OCI-LY1 (cell line): ENCODE results near the gene DNAH17.

Source experiments
- H2AFZ ChIP-seq: fragments of 200-600 bp; sonication (generic), shearing (Covaris generic); 2 replicates; pipeline ENCODE4 v1.6.0; 2014; ENCODE audit warnings: antibody characterized with exemption, mild to moderate bottlenecking, low read length
- H3F3A ChIP-seq: fragments of 200-600 bp; sonication (generic), shearing (Covaris generic); 2 replicates; pipeline ENCODE4 v1.6.0; 2014; ENCODE audit warnings: mild to moderate bottlenecking, antibody characterized with exemption, low read length, moderate library complexity; ENCODE audit not compliant: insufficient read depth
- H3K27ac ChIP-seq: fragments of 200-600 bp; sonication (generic); 2 replicates; pipeline ENCODE4 v1.5.1; 2014; ENCODE audit warnings: low read length, mixed run types, mild to moderate bottlenecking, low read depth; ENCODE audit not compliant: poor library complexity, severe bottlenecking
- H3K27me3 ChIP-seq: fragments of 200-600 bp; sonication (generic); 2 replicates; pipeline ENCODE4 v1.6.0; 2014; ENCODE audit warnings: antibody characterized with exemption, mild to moderate bottlenecking, low read length, moderate library complexity; ENCODE audit not compliant: insufficient read depth
- H3K36me3 ChIP-seq: fragments of 200-600 bp; sonication (generic); 2 replicates; pipeline ENCODE4 v1.6.1; 2014; ENCODE audit warnings: mild to moderate bottlenecking, antibody characterized with exemption, low read length, moderate library complexity, mixed read lengths; ENCODE audit not compliant: insufficient read depth
- H3K4me1 ChIP-seq: fragments of 200-600 bp; sonication (generic); 2 replicates; pipeline ENCODE4 v1.5.1; 2014; ENCODE audit warnings: mild to moderate bottlenecking, low read length, moderate library complexity; ENCODE audit not compliant: insufficient read depth, severe bottlenecking
- H3K4me2 ChIP-seq: fragments of 200-600 bp; sonication (generic), shearing (Covaris generic); 2 replicates; pipeline ENCODE4 v1.6.1; 2014; ENCODE audit warnings: low read length
- H3K4me3 ChIP-seq: fragments of 200-600 bp; sonication (generic); 2 replicates; pipeline ENCODE4 v1.5.1; 2014; ENCODE audit warnings: low read length, low read depth, mild to moderate bottlenecking, mixed read lengths; ENCODE audit not compliant: poor library complexity, severe bottlenecking
- H3K79me2 ChIP-seq: fragments of 200-600 bp; shearing (Covaris generic); 2 replicates; pipeline ENCODE4 v1.6.1; 2016; ENCODE audit warnings: mixed run types, low read length, mixed read lengths; ENCODE audit not compliant: insufficient read depth
- H3K9ac ChIP-seq: fragments of 200-600 bp; sonication (generic), shearing (Covaris generic); 2 replicates; pipeline ENCODE4 v1.6.1; 2014; ENCODE audit warnings: mild to moderate bottlenecking, low read length, mixed read lengths
- H3K9me2 ChIP-seq: fragments of 200-600 bp; sonication (generic), shearing (Covaris generic); 2 replicates; pipeline ENCODE4 v1.6.1; 2014; ENCODE audit warnings: low read depth, mild to moderate bottlenecking, low read length, mixed read lengths
- H3K9me3 ChIP-seq: fragments of 200-600 bp; shearing (Covaris generic); 2 replicates; pipeline ENCODE4 v1.6.1; 2014; ENCODE audit warnings: low read length, mixed read lengths
- H4K20me1 ChIP-seq: fragments of 200-600 bp; sonication (generic), shearing (Covaris generic); 2 replicates; pipeline ENCODE4 v1.6.0; 2016; ENCODE audit warnings: mild to moderate bottlenecking, low read length; ENCODE audit not compliant: insufficient read depth
- EZH2 ChIP-seq: fragments of 200-600 bp; sonication (generic), shearing (Covaris generic); IDR thresholded peaks from 2 replicates; pipeline ENCODE4 v1.8.0; 2017; ENCODE audit warnings: borderline replicate concordance, mixed run types, mild to moderate bottlenecking, antibody characterized with exemption, low read length, moderate library complexity, mixed read lengths
- TF ChIP-seq, protein P1 (sequence below): fragments of 200-600 bp; sonication (generic), shearing (Covaris generic); IDR thresholded peaks from 2 replicates; pipeline ENCODE4 v1.5.1; 2017; ENCODE audit warnings: mild to moderate bottlenecking, antibody characterized with exemption, low read length, moderate library complexity, mixed read lengths

DNAH17 gene

GRCh38 chr17:78474614-78475146 is 102.5 kb downstream of the DNAH17 start:
- no peaks in the 10 kb centered on the region for H3K36me3 ChIP-seq
- H3F3A ChIP-seq = no peaks in the 10 kb centered on the region
- no peaks in the 10 kb centered on the region for H4K20me1 ChIP-seq
- H3K9me2 ChIP-seq = no peaks in the 10 kb centered on the region
- peaks cover 13% of the 10 kb centered on the region; the same call in 1 of the 2 replicates for H3K27me3 ChIP-seq
- H3K9ac ChIP-seq = no peak overlapping the region
- H3K4me2 ChIP-seq = no peak overlapping the region
- H3K79me2 ChIP-seq = no peaks in the 10 kb centered on the region
- no peaks in the 10 kb centered on the region for H3K9me3 ChIP-seq
- no peak overlapping the region for H2AFZ ChIP-seq
- TF ChIP-seq, protein P1, sequence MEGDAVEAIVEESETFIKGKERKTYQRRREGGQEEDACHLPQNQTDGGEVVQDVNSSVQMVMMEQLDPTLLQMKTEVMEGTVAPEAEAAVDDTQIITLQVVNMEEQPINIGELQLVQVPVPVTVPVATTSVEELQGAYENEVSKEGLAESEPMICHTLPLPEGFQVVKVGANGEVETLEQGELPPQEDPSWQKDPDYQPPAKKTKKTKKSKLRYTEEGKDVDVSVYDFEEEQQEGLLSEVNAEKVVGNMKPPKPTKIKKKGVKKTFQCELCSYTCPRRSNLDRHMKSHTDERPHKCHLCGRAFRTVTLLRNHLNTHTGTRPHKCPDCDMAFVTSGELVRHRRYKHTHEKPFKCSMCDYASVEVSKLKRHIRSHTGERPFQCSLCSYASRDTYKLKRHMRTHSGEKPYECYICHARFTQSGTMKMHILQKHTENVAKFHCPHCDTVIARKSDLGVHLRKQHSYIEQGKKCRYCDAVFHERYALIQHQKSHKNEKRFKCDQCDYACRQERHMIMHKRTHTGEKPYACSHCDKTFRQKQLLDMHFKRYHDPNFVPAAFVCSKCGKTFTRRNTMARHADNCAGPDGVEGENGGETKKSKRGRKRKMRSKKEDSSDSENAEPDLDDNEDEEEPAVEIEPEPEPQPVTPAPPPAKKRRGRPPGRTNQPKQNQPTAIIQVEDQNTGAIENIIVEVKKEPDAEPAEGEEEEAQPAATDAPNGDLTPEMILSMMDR = no peak
- TF ChIP-seq EZH2 = no peak
- H3K4me1 ChIP-seq = no peaks in the 10 kb centered on the region
- no peak overlapping the region for H3K27ac ChIP-seq
- no peak overlapping the region for H3K4me3 ChIP-seq

- Histone ChIP-seq H3K27me3 (peaks cover 13% of the 10 kb centered on the region; the same call in 1 of the 2 replicates), H3F3A (no peaks in the 10 kb centered on the region), H2AFZ (no peak overlapping the region), H3K9me3 (no peaks in the 10 kb centered on the region), H3K9me2 (no peaks in the 10 kb centered on the region), H4K20me1 (no peaks in the 10 kb centered on the region), H3K9ac (no peak overlapping the region), H3K36me3 (no peaks in the 10 kb centered on the region), H3K27ac (no peak overlapping the region), H3K79me2 (no peaks in the 10 kb centered on the region), H3K4me1 (no peaks in the 10 kb centered on the region), H3K4me3 (no peak overlapping the region), H3K4me2 (no peak overlapping the region)
- no peak for TF ChIP-seq EZH2
- TF ChIP-seq, protein P1 = no peak
Observed at GRCh38 chr17:78473951-78474613, 103.1 kb downstream of the DNAH17 start.

DNA sequence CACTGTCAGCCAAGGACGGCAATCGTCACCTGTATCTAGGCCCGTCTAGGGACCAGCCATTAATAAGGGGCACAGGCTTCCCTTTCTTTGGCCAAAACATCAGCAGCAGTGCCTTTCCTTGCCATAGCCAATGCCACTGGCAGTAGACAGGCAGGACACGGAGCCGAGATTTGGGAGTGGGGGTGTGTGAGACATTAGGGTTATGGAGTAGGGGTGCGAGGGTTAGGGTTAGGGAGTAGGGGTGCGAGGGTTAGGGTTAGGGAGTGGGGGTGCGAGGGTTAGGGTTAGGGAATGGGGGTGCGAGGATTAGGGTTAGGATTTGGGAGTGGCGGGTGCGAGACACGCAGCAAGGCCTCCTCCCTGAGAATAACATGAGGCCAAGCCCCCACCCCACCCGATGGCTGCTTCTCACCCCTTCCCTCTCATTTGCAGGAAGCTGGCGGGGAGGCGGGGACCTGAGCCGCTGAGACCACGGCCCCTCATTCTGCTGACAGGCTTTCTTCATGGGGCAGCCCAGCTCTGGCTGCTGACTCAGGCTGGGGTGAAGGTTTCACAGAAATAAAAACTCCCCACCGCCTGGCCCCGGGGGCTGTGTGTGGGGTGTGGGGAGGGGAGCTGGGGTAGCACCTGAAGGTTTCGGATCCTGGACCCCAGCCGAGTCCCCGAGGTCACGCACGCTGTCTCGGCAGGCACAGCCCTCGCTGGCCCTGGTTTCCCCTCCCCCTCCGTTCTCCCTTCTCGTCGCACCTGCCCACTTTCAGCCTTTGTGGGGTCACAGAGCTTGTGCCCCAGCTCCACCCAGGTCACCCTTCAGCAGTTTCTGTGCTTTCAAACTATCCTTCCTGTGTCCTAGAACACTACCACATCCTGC is 104.9 kb downstream of the DNAH17 start:
- Histone ChIP-seq H3K36me3 (no peaks in the 10 kb centered on the region), H3K27ac (no peak overlapping the region), H3K4me2 (no peak overlapping the region), H3K27me3 (peaks cover 11% of the 10 kb centered on the region; the same call in 1 of the 2 replicates), H3K79me2 (no peaks in the 10 kb centered on the region), H3K4me1 (no peaks in the 10 kb centered on the region), H3F3A (no peaks in the 10 kb centered on the region), H3K9me2 (no peaks in the 10 kb centered on the region), H3K9ac (no peak overlapping the region), H2AFZ (no peak overlapping the region), H4K20me1 (no peaks in the 10 kb centered on the region), H3K9me3 (no peaks in the 10 kb centered on the region), H3K4me3 (no peak overlapping the region)
- no peak for TF ChIP-seq EZH2
- TF ChIP-seq, protein P1 = no peak
